Panc1 (cell line): ENCODE data around the gene MORN1. TPM values are rescaled to one million over a fixed set of nuclear protein-coding genes. Genes with fewer than 3 reads are reported as not detected.

Source experiments
- ATAC-seq: fragments of 200-7000 bp; cut with Tn5 transposase; 2 replicates; pipeline ENCODE4 v1.9.1; 2020; ENCODE audit warnings: mild to moderate bottlenecking, moderate library complexity
- BruUV-seq: library from RNA; stranded (reverse); fragments of 400-500 nt; replicated peaks from 2 replicates; lab custom pipeline; 2021; lab: Mats Ljungman, UMichigan
- CTCF ChIA-PET: fragments of 300-600 bp; sonication (Branson Sonifier 250); formaldehyde crosslinking; loops from one replicate; lab custom pipeline; 2022; ENCODE audit warnings: antibody characterized with exemption; lab: Charles Lee
- POLR2A ChIA-PET: fragments of 300-600 bp; sonication (Branson Sonifier 250); formaldehyde crosslinking; loops from one replicate; lab custom pipeline; 2022; ENCODE audit warnings: antibody characterized with exemption; lab: Charles Lee
- DNase-seq: peaks from one replicate; pipeline ENCODE4 v3.0.0-alpha.2; 2010; ENCODE audit warnings: low read depth, low spot score
- H3K27ac ChIP-seq: 2 replicates; pipeline ENCODE4 v1.5.1; 2011; ENCODE audit warnings: mild to moderate bottlenecking, low read length, inconsistent platforms
- H3K27me3 ChIP-seq: fragments of 200-500 bp; sonication (Bioruptor generic); 2 replicates; pipeline ENCODE4 v1.6.0; 2014; ENCODE audit warnings: low read length, inconsistent platforms; ENCODE audit not compliant: control insufficient read depth, insufficient read depth
- H3K36me3 ChIP-seq: fragments of 200-500 bp; sonication (Bioruptor generic); 2 replicates; pipeline ENCODE4 v1.5.1; 2014; ENCODE audit warnings: inconsistent platforms, mild to moderate bottlenecking, low read length, moderate library complexity; ENCODE audit not compliant: control insufficient read depth, insufficient read depth
- H3K4me1 ChIP-seq: 2 replicates; pipeline ENCODE4 v1.5.1; 2011; ENCODE audit warnings: inconsistent platforms, mild to moderate bottlenecking, low read length, moderate library complexity; ENCODE audit not compliant: control insufficient read depth, insufficient read depth
- H3K4me3 ChIP-seq, 2 experiments: 2 replicates each; pipeline ENCODE4 v1.5.1; 2011 to 2012; ENCODE audit warnings: low read depth in 2 of 2, low read length in 2 of 2, mild to moderate bottlenecking in 2 of 2, inconsistent platforms in 1 of 2, moderate library complexity in 1 of 2
- H3K9me3 ChIP-seq: fragments of 200-500 bp; sonication (Bioruptor generic); 2 replicates; pipeline ENCODE4 v1.5.1; 2014; ENCODE audit warnings: low read depth, mild to moderate bottlenecking, inconsistent platforms, low read length, moderate library complexity; ENCODE audit not compliant: control insufficient read depth, insufficient read depth
- CTCF ChIP-seq: fragments of 450-650 bp; IDR thresholded peaks from 2 replicates; pipeline ENCODE4 v1.5.1; 2017; ENCODE audit warnings: mild to moderate bottlenecking
- POLR2AphosphoS5 ChIP-seq: IDR thresholded peaks from 2 replicates; pipeline ENCODE4 v1.6.1; 2012; ENCODE audit warnings: mild to moderate bottlenecking, low read depth, low read length, moderate library complexity
- REST ChIP-seq, 2 experiments: IDR thresholded peaks; 2 replicates each; pipeline ENCODE4 v1.6.1; 2011 to 2012; ENCODE audit warnings: low read depth in 2 of 2, control low read depth in 1 of 2, low read length in 1 of 2, mild to moderate bottlenecking in 1 of 2, moderate library complexity in 1 of 2; ENCODE audit not compliant: insufficient read depth in 1 of 2
- SIN3A ChIP-seq: IDR thresholded peaks from 2 replicates; pipeline ENCODE4 v1.6.1; 2012; ENCODE audit warnings: low read depth, mild to moderate bottlenecking, low read length, moderate library complexity, borderline replicate concordance; ENCODE audit not compliant: insufficient read depth
- TCF7L2 ChIP-seq: IDR thresholded peaks from 2 replicates; pipeline ENCODE4 v1.6.1; 2011; ENCODE audit warnings: mild to moderate bottlenecking, low read depth, low read length, inconsistent platforms
- in situ Hi-C: cut with HindIII; loops from 2 replicates; pipeline ENCODE4 v1.10.0; 2016; ENCODE audit warnings: low sequenced_read_pairs, low pct_unique_long_range_greater_than_20kb
- intact Hi-C: fragments of 100-400 bp; cut with micrococcal nuclease; formaldehyde crosslinking; loops from one replicate; pipeline ENCODE4 v1.10.0; 2022; ENCODE audit not compliant: unreplicated experiment
- total RNA-seq: library from RNA; stranded (reverse); gene quantifications from one replicate; pipeline ENCODE4 v1.2.1, GENCODE V29; 2021; ENCODE audit not compliant: unreplicated experiment

MORN1 gene
- total RNA-seq, 1 experiment from 2014 or later, result 21.3 TPM

- ChIA-PET CTCF (no interaction called here), POLR2A (interaction anchor here (0.6 kb wide), 1 partner anchor 20 kb away, joined by 5 read pairs; no protein-coding TSS in a partner anchor)
- Histone ChIP-seq H3K9me3 (no peaks in the 10 kb centered on the region), H3K27me3 (no peaks in the 10 kb centered on the region), H3K36me3 (no peaks in the 10 kb centered on the region), H3K4me3 (no peak overlapping the region), H3K4me1 (no peaks in the 10 kb centered on the region), H3K27ac (no peak overlapping the region)
- intact Hi-C loops, result no loop called here
- in situ Hi-C loops, result no loop called here
- ATAC-seq, result no peak
- no peak for DNase-seq
- no peak for TF ChIP-seq CTCF
- TF ChIP-seq SIN3A, result no peak
- TF ChIP-seq TCF7L2, result no peak
- no peak for TF ChIP-seq POLR2AphosphoS5
- TF ChIP-seq REST (IDR thresholded peaks at IDR 0.05; ENCODE audit: insufficient read depth in 1 of 2, low read depth in 2 of 2, low read length in 1 of 2), result no peak
- BruUV-seq, result no TSS peak
These were observed 47.2 kb downstream of the MORN1 start for GRCh38 chr1:2344121-2344681.

GRCh38 chr1:2343023-2343935 is 48.1 kb downstream of the MORN1 start:
- no peaks in the 10 kb centered on the region for H3K36me3 ChIP-seq
- no peak for TF ChIP-seq SIN3A
- TF ChIP-seq CTCF, result no peak
- TF ChIP-seq POLR2AphosphoS5, result no peak
- no peak for TF ChIP-seq REST (IDR thresholded peaks at IDR 0.05; ENCODE audit: insufficient read depth in 1 of 2, low read depth in 2 of 2, low read length in 1 of 2)
- no peak for TF ChIP-seq TCF7L2
- POLR2A ChIA-PET, result interaction anchor here (0.6 kb wide), 1 partner anchor 20 kb away, joined by 5 read pairs; no protein-coding TSS in a partner anchor
- H3K27ac ChIP-seq, result no peak overlapping the region
- BruUV-seq, result no TSS peak
- in situ Hi-C loops, result no loop called here
- CTCF ChIA-PET, result no interaction called here
- H3K9me3 ChIP-seq, result no peaks in the 10 kb centered on the region
- H3K4me1 ChIP-seq, result no peaks in the 10 kb centered on the region
- ATAC-seq (peak; percentile 30; the same call in 1 of the 2 replicates), DNase-seq (no peak)
- intact Hi-C loops, result no loop called here
- H3K27me3 ChIP-seq, result no peaks in the 10 kb centered on the region
- H3K4me3 ChIP-seq, result no peak overlapping the region
